K562 (cell line): ENCODE data around the gene CSNK1G1. TPM values are rescaled to one million over a fixed set of nuclear protein-coding genes. Genes with fewer than 3 reads are reported as not detected.

Source experiments
- ATAC-seq: fragments of 200-7000 bp; cut with Tn5 transposase; 3 replicates; pipeline ENCODE4 v1.9.1; 2020; ENCODE audit warnings: moderate library complexity
- BruUV-seq: library from RNA; stranded (reverse); fragments of 400-500 nt; replicated peaks from 2 replicates; lab custom pipeline; 2021; lab: Mats Ljungman, UMichigan
- CTCF ChIA-PET: fragments of 300-600 bp; formaldehyde crosslinking; extraction: SDS; loops from one replicate; lab custom pipeline; 2021; ENCODE audit warnings: low intra/inter-chr PET ratio; lab: Yijun Ruan, JAX
- POLR2A ChIA-PET: fragments of 300-600, 350-650 bp; sonication (Branson Sonifier 250); formaldehyde crosslinking; extraction: SDS; loops from one replicate; lab custom pipeline; 2021; ENCODE audit warnings: antibody characterized with exemption, inconsistent platforms; lab: Yijun Ruan, JAX
- DNase-seq, 4 experiments: peaks; one replicate each; pipeline versions ENCODE4 v3.0.0 to v3.0.0-alpha.2; 2011 to 2018; ENCODE audit warnings: low spot score in 3 of 4, mixed read lengths in 3 of 4; ENCODE audit errors: extremely low read depth in 1 of 4
- FAIRE-seq: peaks from 2 replicates; lab custom pipeline; 2011; peaks lifted over from hg19 to GRCh38; lab: Jason Lieb, UNC
- H2AFZ ChIP-seq: 2 replicates; pipeline ENCODE4 v1.6.0; 2011; ENCODE audit warnings: low read depth, low read length, control low read depth, inconsistent platforms
- H3K27ac ChIP-seq: fragments of 200-600 bp; 3 replicates; pipeline ENCODE4 v1.8.0; 2011; ENCODE audit warnings: low read depth, mild to moderate bottlenecking, control low read depth, inconsistent platforms, low read length, moderate library complexity, mixed read lengths; ENCODE audit errors: extremely low read depth
- H3K27me3 ChIP-seq, 2 experiments: fragments of 300-600 bp in 1 of 2; 2 replicates in 1 of 2; 3 replicates in 1 of 2; pipeline versions ENCODE4 v1.6.0 to v1.8.0; 2011; ENCODE audit warnings: inconsistent platforms in 2 of 2, low read length in 2 of 2, mild to moderate bottlenecking in 1 of 2, mixed read lengths in 1 of 2, moderate library complexity in 1 of 2; ENCODE audit not compliant: control insufficient read depth in 2 of 2, insufficient read depth in 2 of 2
- H3K36me3 ChIP-seq: fragments of 300-600 bp; 3 replicates; pipeline ENCODE4 v1.8.0; 2011; ENCODE audit warnings: mild to moderate bottlenecking, low read length, inconsistent platforms; ENCODE audit not compliant: control insufficient read depth, insufficient read depth
- H3K4me1 ChIP-seq, 2 experiments: fragments of 200-600 bp in 1 of 2; replicated peaks in 1 of 2; 2 replicates in 1 of 2; 3 replicates in 1 of 2; pipeline versions ENCODE4 v1.5.1 to v1.8.0; 2011; ENCODE audit warnings: inconsistent platforms in 2 of 2, low read length in 2 of 2, mild to moderate bottlenecking in 1 of 2, mixed read lengths in 1 of 2, moderate library complexity in 1 of 2; ENCODE audit not compliant: control insufficient read depth in 2 of 2, insufficient read depth in 2 of 2
- H3K4me2 ChIP-seq: 2 replicates; pipeline ENCODE4 v1.6.1; 2011; ENCODE audit warnings: low read length, control low read depth, inconsistent platforms, mixed read lengths; ENCODE audit not compliant: insufficient read depth
- H3K4me3 ChIP-seq: fragments of 200-600 bp; sonication (generic), shearing (Covaris generic); 2 replicates; pipeline ENCODE4 v1.5.1; 2016; ENCODE audit warnings: control low read depth, inconsistent platforms
- H3K79me2 ChIP-seq: fragments of 200-600 bp; 3 replicates; pipeline ENCODE4 v1.8.0; 2011; ENCODE audit warnings: low read length, inconsistent platforms; ENCODE audit not compliant: control insufficient read depth, insufficient read depth
- H3K9ac ChIP-seq, 2 experiments: 2 replicates each; pipeline versions ENCODE4 v1.6.0 to v1.6.1; 2011; ENCODE audit warnings: low read depth in 2 of 2, low read length in 2 of 2, control low read depth in 1 of 2, inconsistent platforms in 1 of 2, mild to moderate bottlenecking in 1 of 2, mixed read lengths in 1 of 2; ENCODE audit not compliant: insufficient read depth in 1 of 2
- H3K9me1 ChIP-seq: one replicate; pipeline ENCODE4 v1.6.0; 2011; ENCODE audit warnings: inconsistent platforms, mild to moderate bottlenecking, low read length, moderate library complexity; ENCODE audit not compliant: control insufficient read depth, insufficient read depth
- H3K9me3 ChIP-seq: replicated peaks from 2 replicates; pipeline ENCODE4 v1.5.1; 2011; ENCODE audit warnings: low read depth, low read length, inconsistent platforms; ENCODE audit not compliant: control insufficient read depth, insufficient read depth
- H4K20me1 ChIP-seq: replicated peaks from 2 replicates; pipeline ENCODE4 v1.6.1; 2011; ENCODE audit warnings: low read length, inconsistent platforms, mixed read lengths; ENCODE audit not compliant: control insufficient read depth, insufficient read depth
- EP300 ChIP-seq: IDR thresholded peaks from 2 replicates; pipeline ENCODE4 v1.6.1; 2012; ENCODE audit warnings: low read length, improper control_type of control experiment
- ESRRA ChIP-seq: fragments of 450-650 bp; IDR thresholded peaks from 2 replicates; pipeline ENCODE4 v1.6.1; 2014; ENCODE audit warnings: low read depth, mild to moderate bottlenecking, moderate library complexity, borderline replicate concordance
- HNRNPL ChIP-seq: fragments of 200-400 bp; formaldehyde crosslinking; IDR thresholded peaks from 2 replicates; pipeline ENCODE4 v1.6.1; 2017; ENCODE audit warnings: low read depth, mild to moderate bottlenecking, low read length
- KDM4B ChIP-seq, 2 experiments: fragments of 450-650 bp in 1 of 2; sonication (generic) in 1 of 2; IDR thresholded peaks; 2 replicates each; pipeline ENCODE4 v1.6.1; 2016 to 2017; ENCODE audit warnings: borderline replicate concordance in 2 of 2, antibody characterized with exemption in 1 of 2, low read depth in 1 of 2, mild to moderate bottlenecking in 1 of 2
- KLF13 ChIP-seq: fragments of 450-650 bp; IDR thresholded peaks from 2 replicates; pipeline ENCODE4 v1.6.1; 2016; ENCODE audit warnings: missing genetic modification characterization, low read depth, mild to moderate bottlenecking, missing compliant biosample characterization, moderate library complexity, borderline replicate concordance
- KLF6 ChIP-seq: fragments of 250-450 bp; sonication (Bioruptor Pico); IDR thresholded peaks from 2 replicates; pipeline ENCODE4 v1.4.0; 2020; ENCODE audit warnings: mild to moderate bottlenecking, moderate library complexity, borderline replicate concordance
- MBD2 ChIP-seq: sonication (generic); IDR thresholded peaks from 2 replicates; pipeline ENCODE4 v1.6.1; 2016; ENCODE audit warnings: low read depth, borderline replicate concordance
- NCOA1 ChIP-seq: fragments of 450-650 bp; IDR thresholded peaks from 2 replicates; pipeline ENCODE4 v1.6.1; 2016; ENCODE audit warnings: low read depth
- POLR2AphosphoS5 ChIP-seq: IDR thresholded peaks from 2 replicates; pipeline ENCODE4 v1.6.1; 2011; ENCODE audit warnings: mild to moderate bottlenecking, low read depth, low read length, moderate library complexity; ENCODE audit not compliant: control insufficient read depth, insufficient read depth
- REST ChIP-seq, 2 experiments: fragments of 450-650 bp; formaldehyde crosslinking in 1 of 2; IDR thresholded peaks; 2 replicates each; pipeline versions ENCODE4 v1.4.0 to v1.6.1; 2014 to 2020; ENCODE audit warnings: mild to moderate bottlenecking in 2 of 2, borderline replicate concordance in 1 of 2, low read depth in 1 of 2
- STAG1 ChIP-seq: sonication (generic); formaldehyde crosslinking; IDR thresholded peaks from 2 replicates; pipeline ENCODE4 v1.5.0; 2020; ENCODE audit warnings: missing genetic modification reagents, borderline replicate concordance
- TAL1 ChIP-seq: fragments of 450-650 bp; IDR thresholded peaks from 2 replicates; pipeline ENCODE4 v1.6.1; 2016; ENCODE audit warnings: mild to moderate bottlenecking
- TCF3 ChIP-seq: sonication (generic); formaldehyde crosslinking; IDR thresholded peaks from 2 replicates; pipeline ENCODE4 v1.4.0; 2020; ENCODE audit warnings: mild to moderate bottlenecking, missing genetic modification reagents
- U2AF1 ChIP-seq: fragments of 200-400 bp; formaldehyde crosslinking; optimal IDR thresholded peaks from 2 replicates; pipeline ENCODE3; 2017; ENCODE audit warnings: mild to moderate bottlenecking, low read depth, low read length, moderate library complexity
- ZNF780A ChIP-seq: fragments of 250-450 bp; sonication (Bioruptor Pico); IDR thresholded peaks from 2 replicates; pipeline ENCODE4 v1.5.0; 2021; ENCODE audit warnings: mild to moderate bottlenecking
- WGBS: fragments of 100-300 bp; shearing (Covaris generic); methylation state at CpG from one replicate; pipeline ENCODE4 v1.1.6; 2016; ENCODE audit warnings: low coverage, mixed read lengths; ENCODE audit not compliant: insufficient coverage; ENCODE audit errors: missing lambda C conversion rate; 5-methylcytosine and 5-hydroxymethylcytosine counted together
- in situ Hi-C: fragments of 300-500 bp; cut with MboI; formaldehyde crosslinking; loops from 4 replicates; pipeline ENCODE4 v1.15.0; 2018; ENCODE audit warnings: inconsistent platforms, mixed read lengths
- intact Hi-C: fragments of 100-400 bp; cut with micrococcal nuclease; formaldehyde crosslinking; loops from 2 replicates; pipeline ENCODE4 v1.14.2; 2022
- polyA plus RNA-seq, 8 experiments: library from polyadenylated mRNA; depleted of rRNA in 4 of 8; stranded (reverse) in 5 of 8; unstranded in 3 of 8; fragments of >200 nt; fragmentation: Nextera tagmentation in 2 of 8; fragmentation: Illumina TruSeq in 1 of 8; extraction: Ambion mirVana in 2 of 8; extraction: Trizol in 1 of 8; gene quantifications; 2 replicates each; pipeline versions ENCODE4 v1.2.1 to v1.2.3, GENCODE V29; 2011 to 2014; ENCODE audit warnings: inconsistent platforms in 1 of 8, missing spikeins in 1 of 8
- total RNA-seq, 7 experiments: library from RNA; depleted of rRNA in 6 of 7; stranded (reverse); fragments of >200 nt in 6 of 7; fragmentation: Illumina TruSeq in 2 of 7; extraction: Trizol in 2 of 7; gene quantifications; 2 replicates each; pipeline versions ENCODE4 v1.2.1 to v1.2.3, GENCODE V29; 2011 to 2021; ENCODE audit warnings: low replicate concordance in 1 of 7

CSNK1G1 gene
- total and polyA plus RNA-seq, 9 of the 15 experiments (the other 6 are each of a cell fraction or from before 2014, with no cell fraction given) = 4.5 to 18.5 (median 9.5) TPM

DNA sequence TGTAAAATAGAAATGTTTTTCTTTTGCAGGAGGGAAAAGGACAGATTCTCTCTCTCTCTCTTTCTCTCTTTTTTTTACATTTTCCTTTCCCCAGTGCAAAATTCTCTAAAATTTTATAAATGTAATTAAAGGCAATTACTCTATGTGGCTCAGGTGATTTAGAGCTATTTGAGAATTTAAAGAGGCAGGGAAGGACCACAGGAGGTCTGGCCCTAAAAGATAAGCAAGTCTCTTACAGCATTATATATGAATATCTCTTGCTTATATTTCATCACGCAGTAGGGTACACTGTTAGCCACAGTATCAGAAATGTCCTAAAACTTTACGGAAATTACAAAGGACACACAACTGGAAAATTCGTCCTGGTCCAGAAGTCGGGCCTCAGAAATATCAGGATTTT, 122.7 kb downstream of the CSNK1G1 start:
- ChIA-PET CTCF (no interaction called here), POLR2A (interaction anchor here (0.6 to 3.9 kb wide), 7 partner anchors 10 to 397 kb away, joined by 3 to 40 read pairs (median 5); no protein-coding TSS in a partner anchor)
- Histone ChIP-seq H3K4me1 (peaks cover 0 to 30% of the 10 kb centered on the region in 2 experiments), H3K9me3 (no peaks in the 10 kb centered on the region), H2AFZ (peak overlapping the region; percentile 32; the same call in 1 of the 2 replicates), H3K9me1 (no peaks in the 10 kb centered on the region), H3K36me3 (no peaks in the 10 kb centered on the region), H3K4me3 (no peak overlapping the region), H4K20me1 (no peaks in the 10 kb centered on the region), H3K27ac (peak overlapping the region; percentile 76; the same call in 2 of the 3 replicates), H3K9ac (peak overlapping the region in 1 of 2 experiments; percentile 40; a peak in 2 of 4 replicates), H3K27me3 (no peaks in the 10 kb centered on the region), H3K79me2 (peaks cover 15% of the 10 kb centered on the region), H3K4me2 (no peak overlapping the region)
- no TSS peak for BruUV-seq
- FAIRE-seq = peak; percentile 40
- WGBS = 2% methylated on average over 4 of the region's 4 CpGs
- in situ Hi-C loops = no loop called here
- intact Hi-C loops = no loop called here
- peak; percentile 88 for ATAC-seq
- DNase-seq = peak in 2 of 4 experiments; percentile 41 to 66
- peak; percentile 17; the same call in 1 of the 2 replicates for TF ChIP-seq REST (IDR thresholded peaks at IDR 0.05; ENCODE audit: borderline replicate concordance)
- no peak for TF ChIP-seq REST (CRISPR knock-in tag; IDR thresholded peaks at IDR 0.05; ENCODE audit: low read depth)
- TF ChIP-seq NCOA1 = no peak
- TF ChIP-seq U2AF1 = no peak
- TF ChIP-seq KLF13 (tag) = no peak
- TF ChIP-seq EP300 = peak; percentile 69
- no peak for TF ChIP-seq ZNF780A (CRISPR knock-in tag)
- TF ChIP-seq KDM4B (IDR thresholded peaks at IDR 0.05; ENCODE audit: borderline replicate concordance in 2 of 2, low read depth in 1 of 2) = no peak
- TF ChIP-seq MBD2 = no peak
- no peak for TF ChIP-seq ESRRA
- TF ChIP-seq KLF6 (CRISPR knock-in tag) = no peak
- TF ChIP-seq HNRNPL = no peak
- peak; percentile 79 for TF ChIP-seq TCF3 (CRISPR knock-in tag)
- 0 out of 2 replicates have a peak, but pooled peaks have one; percentile 37 for TF ChIP-seq POLR2AphosphoS5
- no peak for TF ChIP-seq STAG1 (CRISPR knock-in tag)
- TF ChIP-seq TAL1 = peak; percentile 84
